Activated naive CD4-positive, alpha-beta T cell treated with anti-CD3 and anti-CD28 coated beads for 36 hours (primary cell): ENCODE results near the gene TMTC4. TPM values are rescaled to one million over a fixed set of nuclear protein-coding genes. Genes with fewer than 3 reads are reported as not detected.
A peak's percentile ranks its signal among the peaks of the same experiment; 100 is the strongest.
"Not testable (repeated sequence)": the region's sequence is repeated elsewhere in the genome, so short reads cannot be mapped to it uniquely, and the experiment has no call there.

Experiments
- CTCF ChIA-PET: fragments of 350-600 bp; sonication (Branson Sonifier 250); formaldehyde crosslinking; loops from one replicate; lab custom pipeline; 2021; ENCODE audit warnings: antibody characterized with exemption; lab: Charles Lee
- DNase-seq: peaks from one replicate; pipeline ENCODE4 v3.0.0-alpha.2; 2020
- H3K27ac Mint-ChIP-seq: one replicate; pipeline ENCODE4 v1.8.0; 2021; ENCODE audit warnings: mild to moderate bottlenecking, mixed read lengths
- H3K27me3 Mint-ChIP-seq: one replicate; pipeline ENCODE4 v1.8.0; 2021; ENCODE audit warnings: low read depth, mixed read lengths
- H3K36me3 Mint-ChIP-seq: one replicate; pipeline ENCODE4 v1.8.0; 2021; ENCODE audit warnings: low read depth, mixed read lengths
- H3K4me1 Mint-ChIP-seq: one replicate; pipeline ENCODE4 v1.8.0; 2021; ENCODE audit warnings: low read depth, mixed read lengths
- H3K4me3 Mint-ChIP-seq: one replicate; pipeline ENCODE4 v1.8.0; 2021; ENCODE audit warnings: mild to moderate bottlenecking, moderate library complexity, mixed read lengths
- H3K9me3 Mint-ChIP-seq: one replicate; pipeline ENCODE4 v1.8.0; 2021; ENCODE audit warnings: mixed read lengths
- intact Hi-C: fragments of 100-400 bp; cut with micrococcal nuclease; formaldehyde crosslinking; loops from one replicate; pipeline ENCODE4 v1.15.1; 2023
- total RNA-seq, 2 experiments: library from RNA; stranded (reverse); gene quantifications; one replicate each; pipeline ENCODE4 v1.2.3, GENCODE V29; 2021

The TMTC4 gene
- total RNA-seq, 2 experiments from 2014 or later, result 16.1 to 18.5 TPM

- Mint-ChIP-seq H3K27me3 (no peaks in the 10 kb centered on the region), H3K9me3 (no peaks in the 10 kb centered on the region), H3K27ac (no peak overlapping the region), H3K36me3 (peaks cover 35% of the 10 kb centered on the region), H3K4me1 (no peaks in the 10 kb centered on the region), H3K4me3 (no peak overlapping the region)
- no peak for DNase-seq
- intact Hi-C loops, result no loop called here
- CTCF ChIA-PET, result no interaction called here
Measured at GRCh38 chr13:100637796-100638195, 36.8 kb downstream of the TMTC4 start.

- H3K36me3 Mint-ChIP-seq, result peaks cover 35% of the 10 kb centered on the region
- DNase-seq, result no peak
- intact Hi-C loops, result no loop called here
- no peaks in the 10 kb centered on the region for H3K27me3 Mint-ChIP-seq
- H3K27ac Mint-ChIP-seq, result no peak overlapping the region
- H3K4me1 Mint-ChIP-seq, result no peaks in the 10 kb centered on the region
- CTCF ChIA-PET, result no interaction called here
- H3K4me3 Mint-ChIP-seq, result no peak overlapping the region
- H3K9me3 Mint-ChIP-seq, result no peaks in the 10 kb centered on the region
Measured at GRCh38 chr13:100637380-100637779, 37.2 kb downstream of the TMTC4 start.

- intact Hi-C loops, result no loop called here
- Mint-ChIP-seq H3K4me3 (no peak overlapping the region), H3K36me3 (peaks cover 35% of the 10 kb centered on the region), H3K27ac (no peak overlapping the region), H3K4me1 (no peaks in the 10 kb centered on the region), H3K9me3 (no peaks in the 10 kb centered on the region), H3K27me3 (no peaks in the 10 kb centered on the region)
- no peak for DNase-seq
- CTCF ChIA-PET, result no interaction called here
Measured at GRCh38 chr13:100636441-100636840, 38.2 kb downstream of the TMTC4 start.

GRCh38 chr13:100636004-100636403 is 38.6 kb downstream of the TMTC4 start:
- Mint-ChIP-seq H3K9me3 (no peaks in the 10 kb centered on the region), H3K36me3 (peaks cover 35% of the 10 kb centered on the region), H3K27ac (no peak overlapping the region), H3K27me3 (no peaks in the 10 kb centered on the region), H3K4me3 (no peak overlapping the region), H3K4me1 (no peaks in the 10 kb centered on the region)
- CTCF ChIA-PET, result no interaction called here
- no peak for DNase-seq
- intact Hi-C loops, result no loop called here

GRCh38 chr13:100634696-100635095 is 39.9 kb downstream of the TMTC4 start:
- no peak for DNase-seq
- H3K4me1 Mint-ChIP-seq, result no peaks in the 10 kb centered on the region
- CTCF ChIA-PET, result no interaction called here
- H3K36me3 Mint-ChIP-seq, result peaks cover 39% of the 10 kb centered on the region
- no peaks in the 10 kb centered on the region for H3K9me3 Mint-ChIP-seq
- intact Hi-C loops, result no loop called here
- no peak overlapping the region for H3K27ac Mint-ChIP-seq
- no peak overlapping the region for H3K4me3 Mint-ChIP-seq
- H3K27me3 Mint-ChIP-seq, result no peaks in the 10 kb centered on the region

GRCh38 chr13:100633461-100633860 is 41.1 kb downstream of the TMTC4 start:
- no peaks in the 10 kb centered on the region for H3K9me3 Mint-ChIP-seq
- H3K4me1 Mint-ChIP-seq, result no peaks in the 10 kb centered on the region
- H3K4me3 Mint-ChIP-seq, result no peak overlapping the region
- H3K27me3 Mint-ChIP-seq, result no peaks in the 10 kb centered on the region
- H3K27ac Mint-ChIP-seq, result no peak overlapping the region
- no peak for DNase-seq
- intact Hi-C loops, result no loop called here
- peaks cover 47% of the 10 kb centered on the region for H3K36me3 Mint-ChIP-seq
- CTCF ChIA-PET, result interaction anchor here (0.6 to 1.0 kb wide), 2 partner anchors 25 to 61 kb away, joined by 3 read pairs; no protein-coding TSS in a partner anchor

GRCh38 chr13:100630555-100630954 is 44.0 kb downstream of the TMTC4 start:
- no peak overlapping the region for H3K27ac Mint-ChIP-seq
- CTCF ChIA-PET, result no interaction called here
- peaks cover 49% of the 10 kb centered on the region for H3K36me3 Mint-ChIP-seq

GRCh38 chr13:100627120-100627519 is 47.5 kb downstream of the TMTC4 start:
- intact Hi-C loops, result no loop called here
- H3K27ac Mint-ChIP-seq, result no peak overlapping the region
- no peak for DNase-seq
- no peaks in the 10 kb centered on the region for H3K4me1 Mint-ChIP-seq
- CTCF ChIA-PET, result no interaction called here
- no peak overlapping the region for H3K4me3 Mint-ChIP-seq
- peaks cover 3% of the 10 kb centered on the region for H3K9me3 Mint-ChIP-seq
- no peaks in the 10 kb centered on the region for H3K27me3 Mint-ChIP-seq
- H3K36me3 Mint-ChIP-seq, result peaks cover 60% of the 10 kb centered on the region

More at GRCh38 chr13:100630555-100630954, 44.0 kb downstream of the TMTC4 start:
- no peaks in the 10 kb centered on the region for H3K9me3 Mint-ChIP-seq
- H3K4me3 Mint-ChIP-seq, result no peak overlapping the region
- H3K4me1 Mint-ChIP-seq, result no peaks in the 10 kb centered on the region
- DNase-seq, result no peak
- intact Hi-C loops, result no loop called here
- no peaks in the 10 kb centered on the region for H3K27me3 Mint-ChIP-seq

- Mint-ChIP-seq H3K27me3 (no peaks in the 10 kb centered on the region), H3K4me1 (peaks cover 5% of the 10 kb centered on the region), H3K36me3 (peaks cover 62% of the 10 kb centered on the region), H3K27ac (no peak overlapping the region), H3K9me3 (peaks cover 6% of the 10 kb centered on the region), H3K4me3 (no peak overlapping the region)
- CTCF ChIA-PET, result interaction anchor here (0.5 to 1.4 kb wide), 3 partner anchors 53 to 402 kb away, joined by 3 to 4 read pairs (median 3); no protein-coding TSS in a partner anchor
- no peak for DNase-seq
- intact Hi-C loops, result no loop called here
Measured at GRCh38 chr13:100625447-100625846, 49.1 kb downstream of the TMTC4 start.

GRCh38 chr13:100620792-100621191 is 53.8 kb downstream of the TMTC4 start:
- no peak overlapping the region for H3K27ac Mint-ChIP-seq

GRCh38 chr13:100619940-100620339 is 54.7 kb downstream of the TMTC4 start:
- Mint-ChIP-seq H3K36me3 (peaks cover 36% of the 10 kb centered on the region), H3K27me3 (no peaks in the 10 kb centered on the region), H3K9me3 (peaks cover 6% of the 10 kb centered on the region), H3K4me3 (no peak overlapping the region), H3K4me1 (peaks cover 11% of the 10 kb centered on the region), H3K27ac (no peak overlapping the region)
- CTCF ChIA-PET, result no interaction called here
- DNase-seq, result peak; percentile 7
- intact Hi-C loops, result no loop called here

More at GRCh38 chr13:100620792-100621191, 53.8 kb downstream of the TMTC4 start:
- no peaks in the 10 kb centered on the region for H3K27me3 Mint-ChIP-seq
- peaks cover 6% of the 10 kb centered on the region for H3K9me3 Mint-ChIP-seq
- no peak for DNase-seq
- H3K36me3 Mint-ChIP-seq, result peaks cover 44% of the 10 kb centered on the region
- intact Hi-C loops, result no loop called here
- H3K4me3 Mint-ChIP-seq, result no peak overlapping the region
- H3K4me1 Mint-ChIP-seq, result peaks cover 11% of the 10 kb centered on the region
- CTCF ChIA-PET, result no interaction called here

GRCh38 chr13:100618897-100619296 is 55.7 kb downstream of the TMTC4 start:
- intact Hi-C loops, H3K9me3 Mint-ChIP-seq, H3K4me3 Mint-ChIP-seq, H3K27me3 Mint-ChIP-seq, CTCF ChIA-PET, DNase-seq, H3K27ac Mint-ChIP-seq: not testable (repeated sequence)
- H3K36me3 Mint-ChIP-seq, result peaks cover 29% of the 10 kb centered on the region
- H3K4me1 Mint-ChIP-seq, result peaks cover 11% of the 10 kb centered on the region

- H3K9me3 Mint-ChIP-seq, result no peaks in the 10 kb centered on the region
- no peak overlapping the region for H3K4me3 Mint-ChIP-seq
- H3K4me1 Mint-ChIP-seq, result peaks cover 11% of the 10 kb centered on the region
- no peak for DNase-seq
- intact Hi-C loops, result no loop called here
- H3K27ac Mint-ChIP-seq, result no peak overlapping the region
- H3K27me3 Mint-ChIP-seq, result no peaks in the 10 kb centered on the region
- H3K36me3 Mint-ChIP-seq, result peaks cover 13% of the 10 kb centered on the region
- CTCF ChIA-PET, result no interaction called here
Measured at GRCh38 chr13:100613031-100613430, 61.6 kb downstream of the TMTC4 start.
